Measurements from ENCODE around the gene ZER1.
"Not testable (repeated sequence)": the region's sequence is repeated elsewhere in the genome, so short reads cannot be mapped to it uniquely, and the experiment has no call there.

ZER1 gene

DNA sequence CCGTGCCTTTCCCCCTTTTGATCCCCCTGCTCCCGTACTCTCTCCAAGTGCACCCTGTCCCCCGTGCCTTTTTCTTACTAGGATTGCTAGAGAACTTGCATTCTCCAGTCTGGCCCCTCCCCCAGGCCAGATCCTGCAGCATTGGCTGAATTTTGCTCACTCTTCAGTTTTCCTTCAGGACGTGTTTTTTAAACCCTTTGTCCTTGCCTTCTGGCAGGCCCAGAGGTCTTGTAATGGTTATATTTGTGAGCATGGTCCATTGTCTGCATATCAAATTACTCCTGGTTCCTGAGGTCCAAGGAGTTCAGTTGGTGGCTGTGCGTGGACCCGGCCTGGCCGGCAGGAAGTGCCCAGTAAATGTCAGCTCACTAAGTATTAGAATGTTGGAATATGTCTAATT, 15.9 kb upstream of the ZER1 start:
- DNase-seq (ENCODE audit: low read depth): no peak

DNA sequence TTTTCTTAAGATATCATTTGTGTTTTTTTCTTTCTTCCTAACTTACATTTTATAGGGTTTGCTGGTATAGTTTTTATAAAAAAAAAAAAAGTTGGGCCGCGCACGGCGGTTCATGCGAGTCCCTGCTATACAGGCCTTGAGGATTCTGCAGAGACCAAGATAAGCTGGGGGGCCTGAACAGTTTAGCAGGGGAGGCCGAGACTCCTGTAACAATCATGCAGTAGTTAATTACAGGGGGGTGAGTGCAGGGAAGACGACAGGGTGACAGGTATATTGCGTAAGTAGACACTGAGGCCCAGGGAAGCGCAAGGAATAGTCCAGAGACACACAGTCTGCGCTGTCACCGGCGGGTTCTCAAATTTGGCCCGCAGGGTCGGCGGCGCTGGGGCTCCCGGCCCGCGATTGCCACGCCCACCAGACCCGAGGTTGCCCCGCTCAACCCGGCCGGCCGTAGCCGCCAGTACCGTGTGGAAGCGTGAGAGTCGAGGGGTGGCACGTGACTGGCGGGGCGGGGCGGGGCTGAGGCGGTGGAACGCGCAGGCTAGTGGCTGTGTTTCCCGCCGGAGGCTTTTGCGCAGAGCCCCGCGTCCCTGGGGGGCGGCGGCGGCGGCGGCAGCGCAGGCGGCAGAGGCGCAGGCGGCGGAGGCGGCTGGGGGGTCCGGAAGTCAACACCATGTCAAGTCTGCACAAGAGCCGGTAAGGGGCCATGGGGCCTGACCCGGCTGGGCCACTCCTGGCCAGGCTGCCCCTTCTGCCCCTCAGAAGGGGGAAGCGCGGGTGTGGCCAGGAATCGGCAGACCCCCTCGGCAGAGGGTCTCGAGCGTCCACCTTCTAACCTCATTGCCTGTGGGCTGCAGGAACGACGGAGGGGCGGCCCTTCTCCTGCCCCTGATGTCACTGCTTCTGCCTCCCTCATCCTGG, 15.2 kb upstream of the ZER1 start, which contains the start of gene TBC1D13:
Gene TBC1D13, plus strand, starts transcription at position 573 of the 921 bp plus-strand sequence. Its CDS starts 101 bp downstream, at position 674.
- peak; percentile 89 for DNase-seq (ENCODE audit: low read depth)

DNA sequence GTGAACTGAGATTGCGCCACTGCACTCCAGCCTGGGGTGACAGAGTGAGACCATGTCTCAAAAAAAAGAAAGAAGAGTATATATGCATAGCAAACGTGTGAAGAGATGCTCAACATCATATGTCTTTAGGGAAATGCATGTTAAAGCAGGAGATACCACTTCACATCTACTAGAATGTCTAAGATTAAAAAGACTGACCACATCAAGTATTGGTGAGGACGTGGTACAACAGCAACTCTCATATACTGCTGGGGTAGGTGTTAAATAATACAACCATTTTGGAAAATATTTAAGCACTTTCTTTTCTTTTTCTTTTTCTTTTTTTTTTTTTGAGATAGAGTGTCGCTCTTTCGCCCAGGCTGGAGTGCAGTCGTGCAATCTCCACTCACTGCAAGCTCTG, 13.7 kb upstream of the ZER1 start:
- no peak for DNase-seq (ENCODE audit: low read depth)

DNA sequence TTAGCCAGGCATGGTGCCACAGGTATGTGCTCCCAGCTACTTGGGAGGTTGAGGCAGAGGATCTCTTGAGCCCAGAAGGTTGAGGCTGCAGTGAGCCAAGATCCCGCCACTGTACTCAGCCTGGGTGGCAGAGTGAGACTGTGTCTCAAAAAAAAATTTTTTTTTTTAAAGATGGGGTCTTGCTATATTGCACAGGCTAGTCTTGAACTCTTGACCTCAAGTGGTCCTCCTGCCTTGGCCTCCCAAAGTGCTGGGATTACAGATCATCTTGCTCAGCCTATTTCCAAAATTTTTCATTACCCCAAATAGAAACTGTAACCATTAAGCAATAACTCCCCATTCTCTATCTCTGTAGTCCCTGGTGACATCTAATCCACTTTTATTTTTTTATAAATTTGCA, 10.9 kb upstream of the ZER1 start:
- DNase-seq (ENCODE audit: low read depth): no peak

DNA sequence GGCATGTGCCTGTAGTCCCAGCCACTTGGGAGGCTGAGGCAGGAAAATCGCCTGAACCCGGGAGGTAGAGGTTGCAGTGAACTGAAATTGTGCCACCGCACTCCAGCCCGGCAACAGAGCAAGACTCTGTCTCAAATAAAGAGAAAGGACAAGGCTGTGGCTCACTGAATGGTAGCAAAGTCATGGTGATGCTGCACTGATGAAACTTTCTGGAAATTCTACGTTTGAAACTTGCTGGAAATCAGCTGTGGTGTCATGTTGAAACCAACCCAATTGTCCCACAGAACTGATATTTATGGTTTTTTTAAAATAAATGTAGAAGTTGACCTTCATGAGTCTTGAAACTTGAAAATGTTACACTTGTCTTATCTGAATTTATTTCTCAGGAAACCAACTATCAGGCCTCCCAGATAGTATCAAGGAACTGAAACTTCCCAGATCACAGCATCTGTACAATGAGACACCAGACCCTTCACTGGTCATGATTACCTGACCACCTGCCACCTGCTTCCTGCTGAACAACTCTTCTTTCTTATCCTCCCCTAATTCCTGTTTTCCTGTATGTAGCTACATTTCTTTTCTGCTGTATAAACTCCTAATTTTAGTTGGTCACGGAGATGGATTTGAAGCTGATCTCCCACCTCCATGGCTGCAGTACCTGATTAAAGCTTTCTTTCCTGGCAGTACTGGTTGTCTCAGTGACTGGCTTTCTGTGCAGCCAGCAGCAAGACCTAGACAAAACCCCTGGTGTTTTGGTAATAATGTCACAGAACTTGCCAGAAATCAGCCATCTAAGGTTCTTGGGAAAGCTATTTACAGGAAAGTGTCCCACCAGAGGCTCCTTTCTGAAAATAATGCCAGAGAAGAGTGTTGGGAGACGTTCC, 9.7 kb upstream of the ZER1 start:
- DNase-seq (ENCODE audit: low read depth): no peak

DNA sequence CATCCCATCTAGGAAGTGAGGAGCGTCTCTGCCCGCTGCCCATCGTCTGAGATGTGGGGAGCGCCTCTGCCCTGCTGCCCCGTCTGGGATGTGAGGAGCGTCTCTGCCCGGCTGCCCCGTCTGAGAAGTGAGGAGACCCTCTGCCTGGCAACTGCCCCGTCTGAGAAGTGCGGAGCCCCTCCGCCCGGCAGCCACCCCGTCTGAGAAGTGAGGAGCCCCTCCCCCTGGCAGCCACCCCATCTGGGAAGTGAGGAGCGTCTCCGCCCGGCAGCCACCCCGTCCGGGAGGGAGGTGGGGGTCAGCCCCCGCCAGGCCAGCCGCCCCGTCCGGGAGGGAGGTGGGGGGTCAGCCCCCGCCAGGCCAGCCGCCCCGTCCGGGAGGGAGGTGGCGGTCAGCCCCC, 8.4 kb upstream of the ZER1 start:
- not testable (repeated sequence) for DNase-seq (ENCODE audit: low read depth)

DNA sequence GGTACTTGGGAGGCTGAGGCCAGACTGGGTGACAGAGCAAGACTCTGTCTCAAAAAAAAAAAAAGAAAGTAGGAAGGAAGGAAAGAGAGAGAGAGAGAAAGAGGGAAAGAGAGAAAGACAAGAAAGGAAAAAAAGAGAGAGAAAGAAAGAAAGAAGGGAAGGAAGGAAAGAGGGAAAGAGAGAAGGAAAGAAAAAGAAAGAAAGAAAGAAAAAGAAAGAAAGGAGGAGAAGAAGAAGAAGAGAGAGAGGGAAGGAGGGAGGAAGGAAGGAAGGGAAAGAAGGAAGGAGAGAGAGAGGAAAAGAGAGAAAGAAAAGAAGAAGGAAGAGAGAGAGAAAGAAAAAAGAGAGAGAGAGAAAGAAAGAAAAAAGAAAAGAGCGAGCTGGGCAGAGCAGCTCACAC, 3.1 kb upstream of the ZER1 start:
- no peak for DNase-seq (ENCODE audit: low read depth)

DNA sequence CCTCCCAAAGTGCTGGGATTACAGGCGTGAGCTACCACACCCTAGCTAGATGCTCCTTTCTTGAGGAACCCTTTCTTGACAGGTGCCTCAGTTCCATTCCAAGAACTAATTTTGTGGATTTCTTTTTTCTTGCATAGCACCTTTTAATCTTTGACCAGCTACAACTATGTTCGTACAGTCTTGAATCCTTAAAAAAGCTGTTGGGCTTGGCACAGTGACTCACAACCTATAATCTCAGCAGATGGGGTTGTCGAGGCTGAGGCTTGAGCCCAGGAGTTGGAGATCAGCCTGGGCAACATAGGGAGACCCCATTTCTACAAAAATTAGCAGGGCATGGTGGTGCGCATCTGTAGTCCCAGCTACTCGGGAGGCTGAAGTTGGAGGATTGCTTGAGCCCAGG, 1.3 kb upstream of the ZER1 start:
- DNase-seq (ENCODE audit: low read depth): no peak

DNA sequence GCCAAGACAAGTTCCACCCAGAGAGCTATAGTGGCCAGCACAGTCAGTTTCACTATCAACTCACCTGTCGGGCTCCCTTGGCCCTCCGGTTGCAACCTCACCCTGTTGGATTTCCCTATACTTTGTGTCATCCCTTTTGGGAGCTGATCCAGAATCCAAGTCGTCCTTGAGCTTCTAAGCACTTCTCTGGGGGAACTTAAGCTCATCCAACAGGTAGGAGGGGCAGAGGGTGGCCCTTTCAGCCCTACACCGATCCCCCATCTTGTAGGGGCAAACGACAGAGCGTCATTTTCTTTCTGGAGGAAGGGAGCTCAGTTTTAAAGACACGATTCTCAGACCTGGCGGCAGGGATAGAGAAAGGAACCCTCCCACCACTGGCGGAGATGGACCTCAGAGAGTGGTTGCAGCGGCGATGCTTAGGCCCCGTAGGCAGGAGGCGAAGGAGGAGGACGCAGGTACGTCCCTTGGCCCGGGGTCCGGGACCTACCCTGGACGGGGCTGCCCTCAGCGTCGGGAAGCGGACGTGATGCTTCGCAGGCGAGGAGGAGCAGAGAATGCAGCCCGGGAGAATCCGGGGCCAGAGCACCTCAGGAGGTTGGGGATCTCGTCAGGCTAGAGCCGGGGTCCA, 519 bp downstream of the ZER1 start:
- no peak for DNase-seq (ENCODE audit: low read depth)

DNA sequence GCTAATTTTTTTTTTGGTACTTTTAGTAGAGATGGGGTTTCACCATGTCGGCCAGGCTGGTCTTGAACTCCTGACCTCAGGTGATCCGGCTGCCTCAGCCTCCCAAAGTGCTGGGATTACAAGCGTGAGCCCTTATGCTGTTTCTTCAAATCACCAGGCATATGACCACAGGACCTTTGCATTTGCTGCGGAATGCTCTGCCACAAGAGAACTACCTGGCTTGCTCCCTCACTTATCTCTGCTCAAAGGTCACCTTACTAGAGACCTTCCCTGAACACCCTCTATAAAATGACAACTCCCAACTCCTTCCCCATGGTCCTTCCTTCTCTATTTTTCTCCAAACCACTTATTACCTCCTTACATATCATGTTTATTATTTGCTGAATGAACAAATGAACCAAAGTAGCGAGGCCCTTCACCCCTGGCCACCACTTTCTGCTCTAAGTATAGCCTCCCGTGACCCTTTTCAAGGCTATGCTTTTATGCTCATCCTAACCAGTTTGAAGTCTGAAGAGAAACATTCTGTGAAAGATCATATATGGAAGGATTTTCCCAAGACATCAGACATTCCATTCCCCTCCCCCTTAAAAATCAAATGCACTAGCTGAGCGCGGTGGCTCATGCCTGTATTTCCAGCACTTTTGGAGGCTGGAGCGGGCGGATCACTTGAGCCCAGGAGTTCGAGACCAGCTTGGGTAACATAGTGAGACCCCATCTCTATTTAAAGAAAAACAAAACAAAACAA, 1.3 kb downstream of the ZER1 start:
- DNase-seq (ENCODE audit: low read depth): no peak

DNA sequence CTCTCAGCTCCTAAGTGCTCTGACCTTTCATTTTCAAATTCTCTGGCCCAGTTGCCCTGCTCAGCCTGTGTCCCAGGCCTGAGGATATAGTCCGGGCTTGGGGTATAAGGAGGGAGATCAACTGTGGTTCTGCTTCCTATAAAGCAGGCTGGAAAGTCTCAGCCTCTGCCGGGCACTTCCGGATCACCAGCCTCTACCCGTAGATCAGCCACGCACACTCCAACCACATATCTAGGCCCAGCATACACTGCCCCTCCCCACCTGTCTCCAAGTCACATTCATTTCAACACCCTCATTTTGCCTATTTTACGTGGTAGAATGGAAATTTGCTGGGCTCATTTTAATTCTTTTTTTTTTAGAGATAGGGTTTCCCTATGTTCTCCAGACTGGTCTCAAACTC, 3.1 kb downstream of the ZER1 start:
- DNase-seq (ENCODE audit: low read depth): no peak

DNA sequence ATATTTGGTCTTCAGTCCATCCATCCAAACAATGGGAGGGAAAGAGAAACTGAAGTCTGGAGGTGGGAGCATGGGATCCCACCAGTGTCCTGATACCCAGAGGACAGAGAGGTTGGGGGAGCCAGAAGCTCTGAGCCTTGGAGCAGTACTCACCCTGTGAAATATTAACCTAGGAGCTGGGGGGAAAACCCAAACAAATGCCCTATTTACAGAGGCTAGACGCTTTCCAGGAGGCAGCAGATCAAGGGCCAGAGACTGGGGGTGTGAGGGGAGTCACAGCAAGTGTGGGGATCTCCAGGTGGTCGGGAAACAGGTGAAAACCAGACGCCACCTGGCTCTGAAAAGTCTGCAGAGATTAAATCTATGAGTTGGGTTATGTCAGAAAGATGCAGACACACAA, 6.2 kb downstream of the ZER1 start:
- no peak for DNase-seq (ENCODE audit: low read depth)

DNA sequence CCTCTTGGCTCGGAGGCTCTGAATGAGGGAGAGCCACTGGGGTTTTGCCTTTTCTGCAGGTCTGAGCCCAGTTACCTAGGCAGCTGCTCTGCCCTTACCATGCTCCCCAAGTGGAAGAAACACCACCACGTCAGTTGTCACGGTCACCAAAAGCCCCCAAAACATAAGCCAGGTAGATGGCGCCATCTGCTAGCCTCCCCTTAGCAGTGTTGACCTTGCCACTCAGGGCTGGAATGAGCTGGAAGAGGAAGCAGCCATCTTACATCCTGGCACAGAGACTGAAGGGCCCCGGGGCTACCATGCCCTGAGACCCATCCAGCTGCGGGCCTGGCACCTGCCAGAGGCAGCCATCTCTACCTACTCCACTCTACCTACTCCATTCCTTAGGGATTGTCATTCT, 7.4 kb downstream of the ZER1 start:
- no peak for DNase-seq (ENCODE audit: low read depth)

DNA sequence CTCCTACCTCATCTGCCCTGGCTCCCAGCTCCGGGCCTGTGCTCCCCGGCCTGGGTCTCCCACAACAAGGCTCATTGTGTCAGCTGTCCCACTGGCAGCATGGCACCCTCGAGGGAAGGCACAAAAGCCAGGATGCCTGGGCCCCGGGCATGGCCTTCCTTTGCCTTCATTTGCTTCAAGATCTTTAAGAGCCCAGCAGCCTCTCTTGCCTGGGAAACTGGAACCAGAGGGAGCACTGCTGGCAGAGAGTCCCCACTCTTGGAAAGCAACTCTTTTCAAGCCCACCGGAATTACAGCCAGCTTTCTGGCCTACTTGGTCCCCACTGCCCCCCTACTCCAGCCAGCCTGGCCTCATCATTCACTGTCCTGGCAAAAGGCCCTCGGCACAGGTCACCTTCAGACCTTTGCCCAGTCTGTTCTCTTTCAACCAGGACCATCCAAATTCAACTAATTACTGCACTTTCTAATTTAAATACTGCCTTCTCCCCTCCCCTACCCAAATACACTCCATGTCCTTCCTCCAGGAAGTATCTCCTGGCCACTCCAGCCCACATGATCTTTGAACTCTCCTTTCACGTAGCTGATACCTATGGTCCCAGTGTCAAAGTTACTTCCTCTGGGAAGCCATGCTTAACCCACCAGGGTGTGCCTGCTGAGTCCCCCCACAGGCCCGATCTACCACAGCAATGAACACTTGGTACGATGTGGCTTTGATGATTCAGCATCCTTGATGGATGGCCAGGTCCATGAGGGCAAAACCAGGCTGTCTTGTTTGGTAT, 8.9 kb downstream of the ZER1 start:
- no peak for DNase-seq (ENCODE audit: low read depth)

DNA sequence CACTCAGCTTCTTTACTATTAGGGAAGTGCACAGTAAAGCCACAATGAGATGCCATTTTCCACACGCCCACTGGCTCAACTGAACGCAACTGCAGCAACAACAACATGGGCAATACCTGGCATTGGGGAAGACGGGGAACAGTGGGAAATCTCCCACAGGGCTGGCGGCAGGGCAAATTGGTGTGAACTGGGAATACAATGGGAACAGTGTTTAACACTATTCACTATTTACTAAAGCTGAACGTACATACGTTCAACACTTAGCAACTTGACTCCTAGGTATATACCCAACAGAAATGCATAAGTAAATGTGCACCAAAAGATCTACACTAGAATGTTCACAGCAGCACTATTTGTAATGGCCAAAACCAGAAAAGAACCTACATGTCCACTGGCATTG, 14.1 kb downstream of the ZER1 start:
- no peak for DNase-seq (ENCODE audit: low read depth)

DNA sequence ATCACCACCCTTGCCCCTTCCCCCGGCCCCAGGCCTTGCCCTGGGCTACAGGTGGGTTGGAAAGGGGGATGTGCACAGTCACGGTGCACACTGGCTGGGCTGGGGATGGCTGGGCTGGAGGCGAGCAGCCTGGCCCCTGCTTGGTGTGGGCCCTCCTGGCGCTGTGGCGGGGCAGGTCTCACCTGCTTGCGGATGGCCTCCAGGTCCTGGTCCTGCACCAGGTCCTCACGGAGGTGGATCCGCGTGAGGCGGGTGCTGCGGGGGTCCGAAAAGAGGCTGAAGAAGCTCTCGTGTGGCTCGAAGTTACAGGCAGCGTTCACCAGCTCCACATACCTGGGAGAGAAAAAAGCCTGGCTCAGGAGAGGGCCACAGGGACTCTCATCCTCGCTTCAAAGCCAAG, 18.1 kb downstream of the ZER1 start:
- DNase-seq (ENCODE audit: low read depth): no peak

DNA sequence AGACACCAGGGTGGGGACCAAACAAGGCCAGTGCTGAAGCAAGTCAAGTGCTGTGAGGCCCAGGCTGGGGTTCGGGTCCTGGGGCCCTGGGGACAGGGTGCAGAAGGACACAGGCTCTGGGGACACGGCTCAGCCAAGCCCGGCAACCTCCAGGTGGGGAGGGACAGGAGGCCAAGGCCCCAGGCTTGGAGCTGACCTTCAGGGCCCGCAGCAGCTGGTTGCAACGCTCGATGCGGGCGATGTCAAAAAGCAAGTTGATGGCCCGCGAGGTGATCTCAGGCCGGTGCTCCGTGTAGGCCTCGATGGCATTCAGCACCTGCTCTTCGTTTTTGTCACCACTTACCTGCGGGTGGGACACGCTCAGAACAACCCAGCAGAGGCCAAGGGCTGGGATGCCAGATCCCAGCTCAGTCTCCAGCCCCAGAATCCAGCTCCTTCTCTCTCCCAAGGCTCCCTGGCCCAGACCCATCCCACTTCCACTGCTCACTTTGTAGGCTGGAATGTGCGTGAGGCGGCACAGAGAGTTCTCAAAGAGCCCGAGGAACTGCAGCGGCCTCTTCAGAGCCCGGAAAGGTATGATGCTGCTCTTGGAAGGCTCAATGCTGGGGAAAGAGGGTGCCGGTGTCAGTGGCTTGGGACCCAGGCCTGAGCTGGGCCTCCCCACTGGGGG, 20.7 kb downstream of the ZER1 start:
- no peak for DNase-seq (ENCODE audit: low read depth)

DNA sequence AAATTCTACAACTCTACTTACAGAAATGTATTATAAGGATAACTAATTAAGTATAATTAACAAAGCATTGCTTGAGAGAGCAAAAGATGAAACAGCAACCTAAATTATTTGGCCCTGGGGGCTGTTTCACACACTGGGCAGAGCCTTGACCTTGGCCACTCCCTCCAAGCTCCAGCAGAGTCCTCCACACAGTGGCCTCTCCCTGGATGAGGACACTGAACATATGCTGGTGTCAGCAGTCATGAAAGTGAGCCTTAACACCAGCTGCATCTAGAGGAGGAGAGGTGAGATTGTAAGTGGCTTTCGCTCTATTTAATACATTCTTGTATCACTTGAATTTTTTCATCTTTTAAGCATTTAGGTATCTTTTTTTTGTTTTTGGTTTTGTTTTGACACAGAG, 24.5 kb downstream of the ZER1 start:
- no peak for DNase-seq (ENCODE audit: low read depth)

DNA sequence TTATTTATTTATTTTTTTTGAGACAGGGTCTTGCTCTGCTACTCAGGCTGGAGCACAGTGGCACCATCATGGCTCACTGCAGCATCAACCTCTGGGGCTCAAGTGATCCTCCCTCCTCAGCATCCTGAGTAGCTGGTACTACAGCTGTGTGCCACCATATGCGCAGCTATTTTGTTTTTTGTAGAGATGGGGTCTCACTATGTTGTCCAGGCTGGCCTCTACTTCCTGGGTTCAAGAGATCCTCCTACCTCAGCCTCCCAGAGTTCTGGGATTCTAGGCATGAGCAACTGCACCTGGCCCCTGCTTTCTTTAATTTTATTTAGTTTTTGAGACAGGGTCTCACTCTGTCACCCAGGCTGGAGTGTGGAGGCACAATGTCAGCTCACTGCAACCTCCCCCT, 28.3 kb downstream of the ZER1 start:
- DNase-seq (ENCODE audit: low read depth): no peak

DNA sequence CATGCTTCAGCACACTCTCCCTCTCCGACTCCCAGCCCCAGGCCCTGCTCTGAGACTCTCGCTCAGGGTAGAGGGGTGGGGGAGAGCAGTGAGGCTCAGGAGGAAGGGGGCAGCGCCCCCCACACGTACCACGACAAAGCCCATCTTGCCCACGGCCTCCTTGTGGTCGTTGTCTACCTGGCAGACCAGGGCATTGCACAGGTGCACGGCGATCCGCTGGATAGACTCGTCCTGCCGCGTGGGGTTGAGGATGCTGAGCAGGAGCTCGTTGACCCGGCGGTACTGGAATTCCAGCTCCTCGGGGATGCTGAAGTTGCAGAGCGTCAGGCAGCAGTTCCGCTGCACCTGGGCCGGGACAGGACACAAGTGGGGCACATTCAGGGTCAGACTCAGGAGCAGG, 29.3 kb downstream of the ZER1 start:
- no peak for DNase-seq (ENCODE audit: low read depth)

DNA sequence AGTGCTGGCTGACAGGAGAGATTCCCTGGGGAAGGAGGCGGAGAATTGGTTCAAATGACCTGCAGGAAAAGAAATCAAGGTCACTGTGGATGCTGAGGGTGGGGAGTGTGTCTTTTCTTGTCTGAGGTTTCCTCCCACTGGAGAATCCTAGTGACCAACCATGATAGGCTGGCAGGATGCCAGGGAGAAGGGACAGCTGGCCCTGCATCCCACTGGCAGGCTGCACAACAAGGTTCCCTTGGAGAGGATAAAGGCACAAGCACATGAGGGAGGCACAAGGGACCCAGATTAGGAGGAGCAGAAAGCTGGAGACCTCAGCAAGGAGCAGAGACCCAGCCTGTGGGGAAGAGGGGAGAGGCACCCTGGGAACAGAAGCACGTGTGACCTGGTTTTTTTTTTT, 36.4 kb downstream of the ZER1 start:
- no peak for DNase-seq (ENCODE audit: low read depth)

Data from activated T-cell treated with anti-CD3 and anti-CD28 coated beads for 48 hours (primary cell).